Neural progenitor cell (in vitro differentiated cells): Measurements from ENCODE around the gene NKD2. TPM values are rescaled to one million over a fixed set of nuclear protein-coding genes. Genes with fewer than 3 reads are reported as not detected.

Source experiments
- DNase-seq: peaks from one replicate; pipeline ENCODE4 v3.0.0-alpha.2; 2016; ENCODE audit warnings: low spot score
- H2AFZ ChIP-seq: fragments of 200-600 bp; sonication (generic); replicated peaks from 2 replicates; pipeline ENCODE4 v1.6.1; 2016; ENCODE audit warnings: antibody characterized with exemption
- H3F3A ChIP-seq: fragments of 200-600 bp; sonication (generic); 2 replicates; pipeline ENCODE4 v1.6.1; 2016; ENCODE audit warnings: antibody characterized with exemption, low read depth
- H3K27ac ChIP-seq: fragments of 200-600 bp; sonication (generic); 2 replicates; pipeline ENCODE4 v1.5.1; 2016; ENCODE audit warnings: mild to moderate bottlenecking
- H3K27me3 ChIP-seq: fragments of 200-600 bp; sonication (generic); 2 replicates; pipeline ENCODE4 v1.6.1; 2016; ENCODE audit warnings: mild to moderate bottlenecking, moderate library complexity
- H3K36me3 ChIP-seq: fragments of 200-600 bp; sonication (generic); 2 replicates; pipeline ENCODE4 v1.5.1; 2016
- H3K4me1 ChIP-seq: fragments of 200-600 bp; sonication (generic); 2 replicates; pipeline ENCODE4 v1.6.1; 2016; ENCODE audit warnings: mixed run types
- H3K4me2 ChIP-seq: fragments of 200-600 bp; sonication (generic); 2 replicates; pipeline ENCODE4 v1.6.1; 2016
- H3K4me3 ChIP-seq: fragments of 200-600 bp; sonication (generic); 2 replicates; pipeline ENCODE4 v1.5.1; 2016
- H3K79me2 ChIP-seq: fragments of 200-600 bp; sonication (generic); 2 replicates; pipeline ENCODE4 v1.6.1; 2016; ENCODE audit warnings: low read depth
- H3K9ac ChIP-seq: fragments of 200-600 bp; sonication (generic); 2 replicates; pipeline ENCODE4 v1.6.1; 2016
- H3K9me3 ChIP-seq: fragments of 200-600 bp; sonication (generic); 2 replicates; pipeline ENCODE4 v1.5.1; 2016; ENCODE audit warnings: low read depth
- H4K20me1 ChIP-seq: fragments of 200-600 bp; sonication (generic); 2 replicates; pipeline ENCODE4 v1.6.1; 2016; ENCODE audit warnings: low read depth
- H3K27ac Mint-ChIP-seq: 3 replicates; pipeline ENCODE4 v1.8.0; 2021; ENCODE audit warnings: mixed read lengths
- H3K27me3 Mint-ChIP-seq: 2 replicates; pipeline ENCODE4 v1.8.0; 2022; ENCODE audit warnings: low read depth, mild to moderate bottlenecking, inconsistent platforms, moderate library complexity, mixed read lengths; ENCODE audit not compliant: insufficient read depth
- H3K36me3 Mint-ChIP-seq: 3 replicates; pipeline ENCODE4 v1.8.0; 2021; ENCODE audit warnings: mixed read lengths
- H3K4me1 Mint-ChIP-seq: 3 replicates; pipeline ENCODE4 v1.8.0; 2021; ENCODE audit warnings: mixed read lengths
- H3K4me3 Mint-ChIP-seq: 3 replicates; pipeline ENCODE4 v1.8.0; 2021; ENCODE audit warnings: mild to moderate bottlenecking, moderate library complexity, mixed read lengths
- H3K9me3 Mint-ChIP-seq: 3 replicates; pipeline ENCODE4 v1.8.0; 2020; ENCODE audit warnings: mixed read lengths
- EZH2 ChIP-seq: fragments of 200-600 bp; sonication (generic); IDR thresholded peaks from 2 replicates; pipeline ENCODE4 v1.6.1; 2017; ENCODE audit warnings: antibody characterized with exemption, mild to moderate bottlenecking, moderate library complexity
- EZH2phosphoT487 ChIP-seq: fragments of 200-600 bp; sonication (generic); IDR thresholded peaks from 2 replicates; pipeline ENCODE4 v1.6.1; 2017; ENCODE audit warnings: antibody characterized with exemption
- total RNA-seq: library from RNA; depleted of rRNA; stranded (reverse); fragments of >200 nt; gene quantifications from 2 replicates; pipeline ENCODE4 v1.2.3, GENCODE V29; 2015; ENCODE audit warnings: low replicate concordance
- TF ChIP-seq, protein P1 (sequence below): fragments of 200-600 bp; sonication (generic); IDR thresholded peaks from 2 replicates; pipeline ENCODE4 v1.5.1; 2017; ENCODE audit warnings: antibody characterized with exemption, mild to moderate bottlenecking

NKD2 gene
- total RNA-seq, 1 donor from 2014 or later = 1.3 TPM

DNA sequence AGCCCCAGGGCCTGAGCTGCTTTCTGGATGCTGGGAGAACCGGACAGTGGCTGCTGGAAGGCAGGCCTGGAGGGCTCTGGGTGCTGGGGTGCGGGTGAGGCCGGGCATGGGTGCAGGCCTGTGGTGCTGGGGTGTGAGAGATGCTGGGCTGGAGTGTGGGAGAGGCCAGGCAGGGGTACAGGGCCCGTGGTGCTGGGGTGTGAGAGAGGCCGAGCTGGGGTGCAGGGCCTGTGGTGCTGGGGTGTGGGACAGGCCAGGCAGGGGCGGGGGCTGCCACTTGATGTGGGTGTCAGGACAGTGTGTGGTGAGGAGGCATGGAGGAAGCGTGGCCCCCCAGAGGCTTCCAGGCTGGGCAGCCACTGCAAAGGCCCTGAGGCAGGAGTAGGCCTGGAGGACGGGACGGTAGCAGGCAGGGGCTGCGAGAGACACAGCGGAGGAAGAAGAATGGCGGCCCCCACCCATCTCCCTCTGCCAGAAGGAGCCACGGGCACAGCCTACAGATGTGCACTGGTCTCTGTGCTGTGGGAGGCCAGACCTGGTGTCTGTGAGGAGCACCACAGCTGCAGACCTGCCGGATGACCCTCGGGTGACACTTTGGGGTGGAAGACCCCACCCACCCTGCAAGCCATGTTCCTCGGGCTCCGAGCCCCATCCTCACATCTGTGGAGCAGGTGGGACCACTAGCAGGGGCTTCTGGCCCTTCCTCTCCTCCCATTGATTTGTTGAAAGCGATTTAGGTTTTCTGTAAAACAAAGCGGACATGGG is 9.3 kb downstream of the NKD2 start:
- Histone ChIP-seq H2AFZ (no peak overlapping the region), H4K20me1 (no peaks in the 10 kb centered on the region), H3K27me3 (no peaks in the 10 kb centered on the region), H3F3A (peaks cover 16% of the 10 kb centered on the region), H3K4me3 (no peak overlapping the region), H3K4me2 (no peak overlapping the region), H3K9ac (no peak overlapping the region), H3K27ac (no peak overlapping the region), H3K9me3 (no peaks in the 10 kb centered on the region), H3K4me1 (peaks cover 19% of the 10 kb centered on the region), H3K79me2 (no peaks in the 10 kb centered on the region), H3K36me3 (no peaks in the 10 kb centered on the region)
- Mint-ChIP-seq H3K4me3 (no peak overlapping the region), H3K4me1 (peaks cover 28% of the 10 kb centered on the region), H3K27ac (no peak overlapping the region), H3K27me3 (peaks cover 3% of the 10 kb centered on the region), H3K9me3 (no peaks in the 10 kb centered on the region), H3K36me3 (no peaks in the 10 kb centered on the region)
- DNase-seq = no peak
- TF ChIP-seq, protein P1, sequence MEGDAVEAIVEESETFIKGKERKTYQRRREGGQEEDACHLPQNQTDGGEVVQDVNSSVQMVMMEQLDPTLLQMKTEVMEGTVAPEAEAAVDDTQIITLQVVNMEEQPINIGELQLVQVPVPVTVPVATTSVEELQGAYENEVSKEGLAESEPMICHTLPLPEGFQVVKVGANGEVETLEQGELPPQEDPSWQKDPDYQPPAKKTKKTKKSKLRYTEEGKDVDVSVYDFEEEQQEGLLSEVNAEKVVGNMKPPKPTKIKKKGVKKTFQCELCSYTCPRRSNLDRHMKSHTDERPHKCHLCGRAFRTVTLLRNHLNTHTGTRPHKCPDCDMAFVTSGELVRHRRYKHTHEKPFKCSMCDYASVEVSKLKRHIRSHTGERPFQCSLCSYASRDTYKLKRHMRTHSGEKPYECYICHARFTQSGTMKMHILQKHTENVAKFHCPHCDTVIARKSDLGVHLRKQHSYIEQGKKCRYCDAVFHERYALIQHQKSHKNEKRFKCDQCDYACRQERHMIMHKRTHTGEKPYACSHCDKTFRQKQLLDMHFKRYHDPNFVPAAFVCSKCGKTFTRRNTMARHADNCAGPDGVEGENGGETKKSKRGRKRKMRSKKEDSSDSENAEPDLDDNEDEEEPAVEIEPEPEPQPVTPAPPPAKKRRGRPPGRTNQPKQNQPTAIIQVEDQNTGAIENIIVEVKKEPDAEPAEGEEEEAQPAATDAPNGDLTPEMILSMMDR = no peak
- TF ChIP-seq EZH2phosphoT487 (no peak), EZH2 (no peak)

DNA sequence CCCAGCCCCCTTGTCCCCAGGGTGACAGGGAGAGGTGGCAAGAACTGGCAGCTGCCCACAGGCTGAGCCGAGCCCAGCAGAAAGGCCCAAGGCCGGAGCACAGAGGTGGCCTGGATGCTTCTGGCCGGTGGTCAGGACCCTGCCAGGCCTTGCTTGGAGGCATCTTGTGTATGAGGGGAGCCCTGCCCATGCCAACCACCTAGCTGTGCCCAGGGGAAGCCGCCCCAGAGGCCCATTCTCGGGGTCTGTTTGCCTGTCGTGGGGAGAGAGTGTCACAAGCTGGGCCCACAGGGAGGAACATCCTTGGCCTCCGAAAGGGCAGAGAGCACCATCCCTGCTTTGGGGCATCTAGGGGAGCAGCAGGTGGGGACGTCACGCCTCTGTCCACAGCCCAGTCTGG is 10.0 kb downstream of the NKD2 start:
- Mint-ChIP-seq H3K27ac (no peak overlapping the region), H3K9me3 (no peaks in the 10 kb centered on the region), H3K27me3 (peaks cover 3% of the 10 kb centered on the region), H3K4me1 (peaks cover 28% of the 10 kb centered on the region), H3K4me3 (no peak overlapping the region), H3K36me3 (no peaks in the 10 kb centered on the region)
- no peak for DNase-seq
- Histone ChIP-seq H4K20me1 (no peaks in the 10 kb centered on the region), H3K9me3 (no peaks in the 10 kb centered on the region), H2AFZ (no peak overlapping the region), H3K36me3 (no peaks in the 10 kb centered on the region), H3K79me2 (no peaks in the 10 kb centered on the region), H3K4me2 (no peak overlapping the region), H3F3A (peaks cover 16% of the 10 kb centered on the region), H3K9ac (no peak overlapping the region), H3K27me3 (no peaks in the 10 kb centered on the region), H3K4me3 (no peak overlapping the region), H3K27ac (no peak overlapping the region), H3K4me1 (peaks cover 19% of the 10 kb centered on the region)
- TF ChIP-seq, protein P1 = no peak
- TF ChIP-seq EZH2 (no peak), EZH2phosphoT487 (no peak)

- Histone ChIP-seq H3K4me1 (peaks cover 19% of the 10 kb centered on the region), H4K20me1 (no peaks in the 10 kb centered on the region), H3K36me3 (no peaks in the 10 kb centered on the region), H3F3A (peaks cover 16% of the 10 kb centered on the region), H3K9ac (no peak overlapping the region), H2AFZ (no peak overlapping the region), H3K9me3 (no peaks in the 10 kb centered on the region), H3K27ac (no peak overlapping the region), H3K4me2 (no peak overlapping the region), H3K79me2 (no peaks in the 10 kb centered on the region), H3K4me3 (no peak overlapping the region), H3K27me3 (no peaks in the 10 kb centered on the region)
- peaks cover 3% of the 10 kb centered on the region for H3K27me3 Mint-ChIP-seq
- peaks cover 28% of the 10 kb centered on the region for H3K4me1 Mint-ChIP-seq
- DNase-seq = no peak
- no peaks in the 10 kb centered on the region for H3K9me3 Mint-ChIP-seq
- H3K27ac Mint-ChIP-seq = peak overlapping the region; percentile 7
- TF ChIP-seq EZH2 = no peak
- TF ChIP-seq EZH2phosphoT487 = no peak
- TF ChIP-seq, protein P1 = no peak
- no peaks in the 10 kb centered on the region for H3K36me3 Mint-ChIP-seq
- H3K4me3 Mint-ChIP-seq = peak overlapping the region; percentile 28
Measured at GRCh38 chr5:1019001-1019905, 10.7 kb downstream of the NKD2 start.
